ENCODE measurements around the gene MYO5A.

The MYO5A gene

GRCh38 chr15:52329987-52330386, 198.7 kb downstream of the MYO5A start:
- DNase-seq (ENCODE audit: low read depth), result no peak

- DNase-seq (ENCODE audit: low read depth), result no peak
Observed at GRCh38 chr15:52329150-52329549, 199.5 kb downstream of the MYO5A start.

- no peak for DNase-seq (ENCODE audit: low read depth)
Observed at GRCh38 chr15:52328680-52329079, 200.0 kb downstream of the MYO5A start.

GRCh38 chr15:52326756-52327155, 201.9 kb downstream of the MYO5A start:
- DNase-seq (ENCODE audit: low read depth), result peak; percentile 22

- no peak for DNase-seq (ENCODE audit: low read depth)
Observed at GRCh38 chr15:52324109-52324508, 204.6 kb downstream of the MYO5A start.

DNA sequence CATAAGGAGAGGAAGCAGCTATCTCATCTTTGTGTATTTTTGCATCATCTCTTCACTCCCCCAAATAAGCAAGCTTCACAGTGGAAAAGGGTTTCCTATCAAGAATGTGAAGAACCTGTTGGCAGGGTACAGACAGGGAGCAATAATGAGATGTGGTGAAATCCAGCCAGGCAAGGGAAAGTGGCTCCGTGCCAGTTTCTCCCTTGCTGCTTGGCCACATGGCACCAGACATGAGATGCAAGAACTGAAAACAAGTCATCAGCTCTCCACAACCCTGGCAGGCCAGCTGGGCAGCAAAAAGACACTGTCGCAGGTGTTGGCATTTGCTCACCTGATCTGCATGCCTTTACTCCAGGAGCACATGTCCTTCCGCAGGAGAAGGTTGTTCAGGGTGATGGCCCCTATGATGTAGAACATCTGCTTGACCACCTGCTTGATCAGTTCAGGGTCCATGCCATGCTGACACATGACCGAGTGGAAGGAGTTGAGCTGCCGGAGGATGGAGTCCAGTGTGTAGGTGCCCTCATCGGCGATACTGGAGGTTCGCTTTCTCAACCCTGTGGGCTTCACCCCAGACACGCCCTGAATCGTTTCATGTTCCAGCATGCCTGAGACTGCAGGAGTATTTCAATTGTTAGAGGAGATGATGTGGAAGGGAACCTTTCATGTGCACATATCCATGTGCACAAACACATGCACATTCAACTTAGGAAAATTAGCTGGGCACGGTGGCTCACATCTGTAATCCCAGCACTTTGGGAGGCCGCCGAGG, 209.8 kb downstream of the MYO5A start:
- no peak for DNase-seq (ENCODE audit: low read depth)

- DNase-seq (ENCODE audit: low read depth), result no peak
Observed at GRCh38 chr15:52317688-52318087, 211.0 kb downstream of the MYO5A start.

DNA sequence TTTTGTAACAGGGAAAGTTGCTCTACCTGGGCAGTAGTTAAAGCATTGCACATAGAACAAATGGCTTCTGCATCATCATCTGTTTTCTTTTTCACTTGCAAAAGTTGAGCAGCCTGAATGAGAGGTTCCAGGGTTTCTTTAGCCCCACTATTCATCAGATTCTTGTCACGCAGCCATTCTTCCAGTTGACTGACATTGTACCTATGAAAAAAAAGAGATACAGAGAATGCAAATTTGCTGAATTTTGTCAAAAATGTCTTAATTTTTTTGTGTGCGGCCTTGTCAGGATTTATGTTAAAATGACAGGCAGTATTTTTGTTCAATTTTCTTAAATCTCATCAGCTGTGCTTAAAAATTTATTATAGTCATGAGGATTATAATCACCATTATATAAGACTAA, 211.7 kb downstream of the MYO5A start:
- no peak for DNase-seq (ENCODE audit: low read depth)

DNA sequence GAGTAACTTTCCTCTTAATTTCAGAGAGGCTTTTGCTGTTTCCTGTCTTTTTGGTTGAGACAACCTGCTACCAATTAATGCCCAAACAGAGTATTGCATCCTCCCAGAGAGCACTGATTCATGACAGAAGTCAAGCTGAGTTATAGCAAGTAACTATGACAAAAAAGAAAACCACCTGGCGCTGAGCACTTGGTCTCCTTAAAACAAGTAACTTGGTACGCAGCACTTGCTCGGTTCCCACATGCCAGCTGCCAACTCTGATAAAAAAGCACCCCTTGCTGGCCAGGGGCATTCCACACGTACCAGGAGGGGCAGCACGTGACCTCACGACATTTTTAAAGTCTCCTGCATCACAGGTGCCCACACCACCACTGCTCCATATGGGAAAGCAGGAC, 219.5 kb downstream of the MYO5A start:
- DNase-seq (ENCODE audit: low read depth), result no peak

DNA sequence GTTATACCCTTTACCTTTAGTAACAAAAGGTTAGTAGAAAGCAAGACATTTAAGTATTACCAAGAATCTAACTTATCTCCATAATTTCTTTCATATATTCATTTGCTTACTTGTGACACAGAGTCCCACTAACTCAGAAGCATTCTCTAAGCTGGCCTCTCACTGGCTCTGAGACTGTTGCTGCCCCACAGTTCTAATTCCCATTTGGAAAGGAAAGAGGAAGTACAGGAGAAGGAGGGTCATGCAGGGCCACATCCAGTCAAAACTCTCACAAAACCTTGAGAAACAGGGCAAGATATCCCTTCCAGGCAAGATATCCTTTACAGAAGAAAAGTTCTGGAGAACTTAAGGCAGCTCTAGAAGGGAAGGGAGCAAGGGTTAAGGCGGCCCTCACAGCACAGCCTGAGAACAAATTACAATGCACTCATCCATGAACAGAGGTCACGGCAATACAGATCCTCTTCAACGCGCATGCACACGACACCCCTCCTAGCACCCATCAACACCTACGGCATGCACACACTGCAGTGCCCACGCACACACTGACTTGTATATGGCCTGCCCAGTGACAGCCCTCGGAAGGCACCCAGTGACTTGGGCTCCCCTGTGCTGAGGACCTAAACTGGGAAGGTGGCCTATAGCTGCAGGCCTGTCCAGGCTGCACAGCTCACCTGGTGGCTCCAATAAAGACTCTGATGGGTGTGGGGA, 220.1 kb downstream of the MYO5A start:
- no peak for DNase-seq (ENCODE audit: low read depth)

- DNase-seq (ENCODE audit: low read depth), result no peak
Observed at GRCh38 chr15:52307847-52308246, 220.8 kb downstream of the MYO5A start.

GRCh38 chr15:52306270-52306669, 222.4 kb downstream of the MYO5A start:
- peak; percentile 81 for DNase-seq (ENCODE audit: low read depth)

GRCh38 chr15:52303093-52303772, 225.4 kb downstream of the MYO5A start:
- DNase-seq (ENCODE audit: low read depth), result no peak

DNA sequence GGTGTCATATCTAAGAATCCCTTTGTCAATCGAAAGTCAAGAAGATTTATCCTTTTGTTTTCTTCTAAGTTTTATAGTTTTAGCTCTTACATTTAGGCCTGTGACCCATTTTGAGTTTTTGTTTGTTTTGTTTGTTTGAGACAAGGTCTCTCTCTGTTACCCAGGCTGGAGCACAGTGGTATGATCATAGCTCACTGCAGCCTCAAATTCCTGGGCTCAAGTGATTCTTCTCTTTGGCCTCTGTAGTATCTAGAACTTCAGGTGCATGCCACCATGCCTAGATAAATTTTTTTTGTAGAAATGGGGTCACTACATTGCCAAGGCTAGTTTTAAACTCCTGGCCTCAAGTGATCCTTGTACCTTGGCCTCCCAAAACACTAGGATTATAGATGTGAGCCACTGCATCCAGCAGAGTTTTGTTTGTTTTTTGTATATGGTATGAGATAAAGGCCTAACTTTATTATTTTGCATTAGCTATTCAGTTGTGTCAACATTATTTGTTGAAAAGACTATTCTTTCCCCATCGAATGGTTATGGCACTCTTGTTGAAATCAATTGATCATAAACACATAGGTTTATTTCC, 227.3 kb downstream of the MYO5A start:
- DNase-seq (ENCODE audit: low read depth), result no peak

GRCh38 chr15:52295421-52296001, 233.2 kb downstream of the MYO5A start, which contains the start of gene MYO5C:
MYO5C (minus strand) TSS chr15:52295804; CDS start chr15:52295636, 168 bp downstream.
- no peak for DNase-seq (ENCODE audit: low read depth)

DNA sequence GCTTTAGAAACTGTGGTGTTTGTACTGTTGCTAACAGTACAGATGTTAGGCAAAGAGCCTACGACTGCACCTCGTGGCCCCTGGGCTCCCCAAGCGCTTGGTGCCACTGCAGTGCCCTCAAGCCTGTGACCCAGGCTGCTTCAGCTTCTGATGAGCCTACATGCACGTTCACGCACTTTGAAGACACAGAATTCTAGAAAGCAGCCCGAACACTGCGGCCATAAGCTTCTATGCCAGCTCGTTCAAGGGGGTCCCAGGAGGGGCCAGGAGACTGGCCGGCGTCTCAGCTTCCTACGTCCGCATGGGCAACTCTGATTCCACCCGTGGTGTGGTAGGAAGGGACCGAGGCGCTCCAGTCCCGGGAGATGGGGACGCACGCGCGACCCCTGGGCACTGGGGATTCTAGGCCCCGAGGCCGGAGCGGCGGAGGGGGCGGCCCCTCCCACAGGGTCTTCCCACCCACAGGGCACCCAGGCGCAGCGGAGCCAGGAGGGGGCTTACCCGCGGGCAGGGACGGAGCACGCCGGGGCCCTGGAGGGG, 233.7 kb downstream of the MYO5A start:
- DNase-seq (ENCODE audit: low read depth), result no peak

DNA sequence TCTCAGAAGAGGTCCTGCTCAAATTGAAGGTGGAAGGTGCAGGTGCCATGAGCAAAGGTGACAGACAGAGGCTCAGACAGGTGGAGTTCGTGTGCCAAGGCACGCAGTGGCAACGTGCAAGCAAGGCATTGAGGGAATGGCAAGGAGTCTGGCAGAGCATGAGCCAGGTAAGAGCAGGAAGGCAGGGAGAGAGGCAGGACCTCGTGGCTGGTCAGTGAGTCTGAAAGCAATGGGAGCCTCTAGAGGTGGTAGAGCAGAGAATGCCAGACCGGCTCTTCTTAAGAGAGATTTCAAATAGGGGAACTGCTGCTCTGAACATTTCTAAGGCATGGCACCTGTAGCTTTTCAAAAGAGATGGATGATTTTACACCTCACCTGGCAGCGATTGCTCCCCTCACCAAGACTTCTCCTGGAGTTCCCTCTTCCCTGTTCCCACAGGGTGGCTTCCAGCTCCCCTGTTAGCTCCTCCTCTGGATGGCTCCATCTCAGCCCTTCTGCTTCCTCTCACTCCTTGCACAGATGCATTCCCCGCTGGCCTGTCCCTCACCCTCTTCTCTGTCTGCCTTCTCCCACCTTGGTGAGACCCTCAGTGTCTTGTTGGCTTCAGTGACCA, 235.8 kb downstream of the MYO5A start:
- DNase-seq (ENCODE audit: low read depth), result no peak

DNA sequence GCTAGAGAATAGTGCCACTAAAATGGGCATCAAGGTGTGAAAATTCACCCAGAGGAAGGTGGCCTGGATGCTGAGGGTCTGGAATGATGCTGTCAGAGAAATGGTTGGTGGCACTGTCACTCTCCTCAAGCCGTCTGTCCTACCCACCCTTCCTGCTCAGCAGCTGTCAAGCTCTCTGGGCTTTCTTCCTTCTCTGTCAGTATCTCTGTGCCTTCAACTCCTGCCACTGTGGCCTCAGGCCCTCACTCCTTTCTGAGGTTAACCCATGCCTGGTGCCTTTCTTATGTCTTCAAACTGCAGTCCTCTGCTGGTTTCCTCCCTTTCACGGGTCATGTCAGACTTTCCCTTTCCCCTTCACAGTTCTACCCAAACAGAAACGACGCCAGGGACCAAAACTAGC, 237.5 kb downstream of the MYO5A start:
- DNase-seq (ENCODE audit: low read depth), result no peak

- no peak for DNase-seq (ENCODE audit: low read depth)
Observed at GRCh38 chr15:52290800-52291199, 237.9 kb downstream of the MYO5A start.

DNA sequence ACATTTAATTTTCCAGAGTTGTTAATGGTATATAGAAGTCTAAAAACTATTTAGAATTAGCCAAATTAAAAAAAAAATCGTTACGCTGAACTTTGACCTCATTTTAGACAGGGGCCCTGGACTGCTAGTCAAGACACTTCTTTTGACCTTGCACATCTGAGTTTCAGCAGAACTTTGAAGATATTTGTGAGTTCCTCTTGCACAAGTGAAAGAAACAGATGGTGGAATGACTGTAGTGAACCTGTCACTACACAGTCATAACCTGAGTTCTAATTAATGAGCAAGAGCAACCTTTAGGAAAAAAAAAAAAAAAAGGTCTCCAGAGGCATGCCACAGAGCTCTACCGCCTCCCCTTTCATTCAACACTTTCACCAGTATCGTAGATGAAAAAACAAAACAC, 238.4 kb downstream of the MYO5A start:
- no peak for DNase-seq (ENCODE audit: low read depth)

- DNase-seq (ENCODE audit: low read depth), result no peak
Observed at GRCh38 chr15:52289629-52290081, 239.0 kb downstream of the MYO5A start.
